Measurements from ENCODE around the gene SETD4. TPM values are rescaled to one million over a fixed set of nuclear protein-coding genes. Genes with fewer than 3 reads are reported as not detected.

Gene SETD4
- total and polyA plus RNA-seq, 4 donors, result 8.1 to 30.3 (median 16.3) TPM

DNA sequence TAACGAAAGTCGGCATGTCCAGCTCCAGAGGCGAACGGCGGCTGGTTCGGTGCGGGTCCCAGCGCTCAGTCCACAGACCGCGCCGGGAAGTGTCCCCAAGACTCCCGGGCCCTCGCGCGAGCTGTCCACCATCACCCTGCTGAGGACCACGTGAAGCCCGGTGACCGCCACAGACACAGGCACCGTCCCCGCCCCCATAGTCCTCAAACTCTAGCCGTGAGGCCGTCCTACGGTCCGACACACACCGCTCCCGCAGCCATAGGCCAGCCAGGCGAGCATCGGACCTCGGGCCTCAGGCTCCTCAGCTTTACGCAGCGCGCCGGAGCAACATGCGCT is 535 bp downstream of the SETD4 start:
- no peaks in the 10 kb centered on the region for H3K9me3 ChIP-seq (ENCODE audit: control insufficient read depth in 4 of 4, insufficient read depth in 3 of 4, low read length in 3 of 4)
- H3K36me3 ChIP-seq (ENCODE audit: control insufficient read depth in 4 of 4, insufficient read depth in 4 of 4, low read length in 4 of 4), result peaks cover 13 to 24% (median 18%) of the 10 kb centered on the region in 4 donors
- ATAC-seq (ENCODE audit: insufficient read depth, low FRiP score) (peak; percentile 34), DNase-seq (no peak)
- H3K27me3 ChIP-seq (ENCODE audit: control insufficient read depth in 3 of 3, insufficient read depth in 3 of 3, low read length in 2 of 3), result no peaks in the 10 kb centered on the region
- H3K4me1 ChIP-seq (ENCODE audit: control insufficient read depth in 5 of 5, insufficient read depth in 5 of 5, low read length in 5 of 5), result peaks cover 0 to 7% (median 0%) of the 10 kb centered on the region in 5 donors
- H3K27ac ChIP-seq (ENCODE audit: low read depth in 1 of 2, low read length in 1 of 2), result peak overlapping the region; percentile 82 to 97
- 0 to 1% methylated on average over 34 of the region's 34 CpGs for WGBS, 2 donors
- TF ChIP-seq, protein P1, sequence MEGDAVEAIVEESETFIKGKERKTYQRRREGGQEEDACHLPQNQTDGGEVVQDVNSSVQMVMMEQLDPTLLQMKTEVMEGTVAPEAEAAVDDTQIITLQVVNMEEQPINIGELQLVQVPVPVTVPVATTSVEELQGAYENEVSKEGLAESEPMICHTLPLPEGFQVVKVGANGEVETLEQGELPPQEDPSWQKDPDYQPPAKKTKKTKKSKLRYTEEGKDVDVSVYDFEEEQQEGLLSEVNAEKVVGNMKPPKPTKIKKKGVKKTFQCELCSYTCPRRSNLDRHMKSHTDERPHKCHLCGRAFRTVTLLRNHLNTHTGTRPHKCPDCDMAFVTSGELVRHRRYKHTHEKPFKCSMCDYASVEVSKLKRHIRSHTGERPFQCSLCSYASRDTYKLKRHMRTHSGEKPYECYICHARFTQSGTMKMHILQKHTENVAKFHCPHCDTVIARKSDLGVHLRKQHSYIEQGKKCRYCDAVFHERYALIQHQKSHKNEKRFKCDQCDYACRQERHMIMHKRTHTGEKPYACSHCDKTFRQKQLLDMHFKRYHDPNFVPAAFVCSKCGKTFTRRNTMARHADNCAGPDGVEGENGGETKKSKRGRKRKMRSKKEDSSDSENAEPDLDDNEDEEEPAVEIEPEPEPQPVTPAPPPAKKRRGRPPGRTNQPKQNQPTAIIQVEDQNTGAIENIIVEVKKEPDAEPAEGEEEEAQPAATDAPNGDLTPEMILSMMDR (IDR thresholded peaks at IDR 0.05; ENCODE audit: control extremely low read depth, extremely low read depth), result no peak
- H3K9ac ChIP-seq (ENCODE audit: insufficient read depth in 1 of 2, low read length in 2 of 2), result peak overlapping the region; percentile 56 to 66
- peak overlapping the region; percentile 89 for H3K4me3 ChIP-seq

DNA sequence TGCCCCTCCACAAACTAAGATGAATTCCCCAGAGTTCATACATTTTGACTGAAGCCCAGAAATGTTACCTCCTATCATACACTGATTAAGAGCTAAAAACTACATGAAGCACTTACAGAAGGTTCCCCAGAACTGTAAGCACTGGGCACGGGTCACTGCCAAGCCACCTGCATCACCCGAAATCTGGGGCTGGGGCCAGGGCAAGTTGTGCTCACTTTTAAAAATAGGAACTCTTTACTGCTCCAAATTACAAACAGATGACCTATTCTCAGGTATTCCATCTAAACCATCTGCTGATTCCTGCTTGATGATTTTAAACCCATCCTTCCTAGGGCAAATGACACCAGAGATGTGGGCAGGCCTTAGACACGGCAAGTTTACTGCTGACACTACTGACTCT is 4.8 kb downstream of the SETD4 start:
- no peak overlapping the region for H3K9ac ChIP-seq (ENCODE audit: insufficient read depth in 1 of 2, low read length in 2 of 2)
- no peaks in the 10 kb centered on the region for H3K27me3 ChIP-seq (ENCODE audit: control insufficient read depth in 3 of 3, insufficient read depth in 3 of 3, low read length in 2 of 3)
- TF ChIP-seq, protein P1 (IDR thresholded peaks at IDR 0.05; ENCODE audit: control extremely low read depth, extremely low read depth), result no peak
- 98 to 99% methylated on average over 3 of the region's 3 CpGs for WGBS, 2 donors
- H3K4me3 ChIP-seq, result no peak overlapping the region
- DNase-seq, result no peak
- no peak for ATAC-seq (ENCODE audit: insufficient read depth, low FRiP score)
- peaks cover 0 to 3% (median 0%) of the 10 kb centered on the region in 4 donors for H3K9me3 ChIP-seq (ENCODE audit: control insufficient read depth in 4 of 4, insufficient read depth in 3 of 4, low read length in 3 of 4)
- H3K4me1 ChIP-seq (ENCODE audit: control insufficient read depth in 5 of 5, insufficient read depth in 5 of 5, low read length in 5 of 5), result peaks cover 0 to 7% (median 0%) of the 10 kb centered on the region in 5 donors
- H3K27ac ChIP-seq (ENCODE audit: low read depth in 1 of 2, low read length in 1 of 2), result no peak overlapping the region
- H3K36me3 ChIP-seq (ENCODE audit: control insufficient read depth in 4 of 4, insufficient read depth in 4 of 4, low read length in 4 of 4), result peaks cover 23 to 43% (median 29%) of the 10 kb centered on the region in 4 donors

DNA sequence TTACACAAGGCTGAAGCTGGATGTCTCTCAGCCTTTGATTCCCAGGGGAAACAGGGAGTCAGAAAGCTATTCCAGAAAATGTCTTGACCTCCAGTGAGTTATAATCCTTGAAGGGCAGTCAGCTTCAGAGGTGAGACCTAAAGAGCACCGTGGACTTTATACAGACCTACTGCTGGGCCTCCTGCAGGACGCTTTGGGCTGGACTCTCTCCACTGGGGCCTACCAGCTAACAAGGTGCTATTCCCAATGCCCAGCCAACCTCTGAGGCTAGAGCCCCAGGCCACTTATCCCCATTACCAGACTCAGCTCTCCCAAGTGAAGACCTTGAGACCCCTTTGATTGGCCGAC is 6.6 kb downstream of the SETD4 start:
- peaks cover 0 to 3% (median 0%) of the 10 kb centered on the region in 4 donors for H3K9me3 ChIP-seq (ENCODE audit: control insufficient read depth in 4 of 4, insufficient read depth in 3 of 4, low read length in 3 of 4)
- no peak overlapping the region for H3K27ac ChIP-seq (ENCODE audit: low read depth in 1 of 2, low read length in 1 of 2)
- no peak overlapping the region for H3K4me3 ChIP-seq
- H3K36me3 ChIP-seq (ENCODE audit: control insufficient read depth in 4 of 4, insufficient read depth in 4 of 4, low read length in 4 of 4), result peaks cover 26 to 48% (median 31%) of the 10 kb centered on the region in 4 donors
- TF ChIP-seq, protein P1 (IDR thresholded peaks at IDR 0.05; ENCODE audit: control extremely low read depth, extremely low read depth), result no peak
- ATAC-seq (ENCODE audit: insufficient read depth, low FRiP score), result no peak
- no peak for DNase-seq
- H3K9ac ChIP-seq (ENCODE audit: insufficient read depth in 1 of 2, low read length in 2 of 2), result no peak overlapping the region
- H3K27me3 ChIP-seq (ENCODE audit: control insufficient read depth in 3 of 3, insufficient read depth in 3 of 3, low read length in 2 of 3), result no peaks in the 10 kb centered on the region
- H3K4me1 ChIP-seq (ENCODE audit: control insufficient read depth in 5 of 5, insufficient read depth in 5 of 5, low read length in 5 of 5), result peaks cover 0 to 3% (median 0%) of the 10 kb centered on the region in 5 donors
- 92 to 93% methylated on average over 3 of the region's 3 CpGs for WGBS, 2 donors
